Thoracic aorta (tissue), 2 donors: ENCODE results near the gene GDF10. TPM values are rescaled to one million over a fixed set of nuclear protein-coding genes. Genes with fewer than 3 reads are reported as not detected.

Source experiments
- ATAC-seq: fragments of 150-250 bp; one replicate; pipeline ENCODE4 v1.8.0; 2017; ENCODE audit warnings: low read depth; ENCODE audit not compliant: insufficient number of reproducible peaks, low FRiP score
- DNase-seq: peaks from one replicate; pipeline ENCODE4 v3.0.0-alpha.2; 2020; ENCODE audit warnings: low spot score
- H3K27ac ChIP-seq, 2 donors: fragments of 200-600 bp; sonication (generic); 1 replicate in 1 of 2; 2 replicates in 1 of 2; pipeline ENCODE4 v1.5.1; 2016; ENCODE audit warnings: mild to moderate bottlenecking in 2 of 2, moderate library complexity in 2 of 2
- H3K27me3 ChIP-seq: fragments of 200-600 bp; sonication (generic); replicated peaks from 2 replicates; pipeline ENCODE4 v1.6.0; 2016; ENCODE audit warnings: mild to moderate bottlenecking; ENCODE audit not compliant: insufficient read depth
- H3K36me3 ChIP-seq: fragments of 200-600 bp; sonication (generic); one replicate; pipeline ENCODE4 v1.5.1; 2016
- H3K4me1 ChIP-seq, 2 donors: fragments of 200-600 bp; sonication (generic); 1 replicate in 1 of 2; 2 replicates in 1 of 2; pipeline versions ENCODE4 v1.5.1 to v1.6.0; 2016; ENCODE audit warnings: low read depth in 2 of 2, mild to moderate bottlenecking in 1 of 2; ENCODE audit not compliant: control insufficient read depth in 1 of 2
- H3K4me3 ChIP-seq: fragments of 200-600 bp; sonication (generic); 2 replicates; pipeline ENCODE4 v1.5.1; 2016; ENCODE audit warnings: mild to moderate bottlenecking
- H3K9me3 ChIP-seq: fragments of 200-600 bp; sonication (generic); 2 replicates; pipeline ENCODE4 v1.5.1; 2016
- CTCF ChIP-seq: fragments of 200-600 bp; sonication (generic); IDR thresholded peaks from one replicate; pipeline ENCODE4 v1.5.1; 2019; ENCODE audit warnings: antibody characterized with exemption
- total RNA-seq, 2 donors: library from RNA; depleted of rRNA; stranded (reverse); fragments of >200 nt; gene quantifications; one replicate each; pipeline versions ENCODE4 v1.1.0 to v1.2.3, GENCODE V29; 2016

Gene GDF10
- total RNA-seq, 2 donors from 2014 or later = 2.4 to 2.5 TPM

- Histone ChIP-seq H3K36me3 (no peaks in the 10 kb centered on the region), H3K4me1 (no peaks in the 10 kb centered on the region), H3K27me3 (no peaks in the 10 kb centered on the region), H3K4me3 (no peak overlapping the region), H3K9me3 (no peaks in the 10 kb centered on the region), H3K27ac (no peak overlapping the region)
- no peak for TF ChIP-seq CTCF
- ATAC-seq (no peak), DNase-seq (no peak)
These were observed 19.8 kb downstream of the GDF10 start for GRCh38 chr10:47319784-47320183.

- H3K4me3 ChIP-seq = no peak overlapping the region
- H3K4me1 ChIP-seq = no peaks in the 10 kb centered on the region
- no peak for ATAC-seq
- no peaks in the 10 kb centered on the region for H3K27me3 ChIP-seq
- TF ChIP-seq CTCF = no peak
- H3K9me3 ChIP-seq = no peaks in the 10 kb centered on the region
- no peaks in the 10 kb centered on the region for H3K36me3 ChIP-seq
- DNase-seq = no peak
- no peak overlapping the region for H3K27ac ChIP-seq
These were observed 20.8 kb downstream of the GDF10 start for GRCh38 chr10:47320812-47321211.

GRCh38 chr10:47321521-47322195 is 21.7 kb downstream of the GDF10 start:
- H3K4me1 ChIP-seq = no peaks in the 10 kb centered on the region
- no peaks in the 10 kb centered on the region for H3K27me3 ChIP-seq
- no peak overlapping the region for H3K4me3 ChIP-seq
- no peaks in the 10 kb centered on the region for H3K36me3 ChIP-seq
- TF ChIP-seq CTCF = no peak
- H3K27ac ChIP-seq = no peak overlapping the region
- H3K9me3 ChIP-seq = no peaks in the 10 kb centered on the region
- DNase-seq = no peak
- no peak for ATAC-seq

GRCh38 chr10:47322300-47323061 is 22.5 kb downstream of the GDF10 start, which contains the start of gene GDF2:
TSS of gene GDF2 (plus strand) at chr10:47322454. CDS start at chr10:47322669, 215 bp downstream.
- Histone ChIP-seq H3K27ac (no peak within 1 kb of the TSS), H3K4me1 (no peaks in the 10 kb centered on the region), H3K9me3 (no peaks in the 10 kb centered on the region), H3K4me3 (no peak within 1 kb of the TSS), H3K36me3 (no peaks in the 10 kb centered on the region), H3K27me3 (no peaks in the 10 kb centered on the region)
- ATAC-seq (no peak), DNase-seq (no peak)
- TF ChIP-seq CTCF = no peak

- no peak overlapping the region for H3K4me3 ChIP-seq
- no peak overlapping the region for H3K27ac ChIP-seq
- DNase-seq (no peak), ATAC-seq (no peak)
- no peaks in the 10 kb centered on the region for H3K36me3 ChIP-seq
- no peaks in the 10 kb centered on the region for H3K4me1 ChIP-seq
- no peaks in the 10 kb centered on the region for H3K9me3 ChIP-seq
- no peak for TF ChIP-seq CTCF
- H3K27me3 ChIP-seq = no peaks in the 10 kb centered on the region
These were observed 23.1 kb downstream of the GDF10 start for GRCh38 chr10:47323087-47323486.
